DOHH2 (cell line): ENCODE measurements around the gene SMOC1.

ENCODE experiments used
- H3F3A ChIP-seq: fragments of 200-600 bp; sonication (generic), shearing (Covaris generic); 2 replicates; pipeline ENCODE4 v1.6.0; 2016; ENCODE audit warnings: antibody characterized with exemption, mild to moderate bottlenecking; ENCODE audit not compliant: control insufficient read depth, insufficient read depth
- H3K27ac ChIP-seq: fragments of 200-600 bp; sonication (generic); 2 replicates; pipeline ENCODE4 v1.5.1; 2014; ENCODE audit warnings: low read depth, mild to moderate bottlenecking, low read length, moderate library complexity
- H3K27me3 ChIP-seq: fragments of 200-600 bp; sonication (generic); 2 replicates; pipeline ENCODE4 v1.6.1; 2014; ENCODE audit warnings: mild to moderate bottlenecking, low read length, mixed read lengths; ENCODE audit not compliant: control insufficient read depth
- H3K36me3 ChIP-seq: fragments of 200-600 bp; sonication (generic); 2 replicates; pipeline ENCODE4 v1.6.1; 2014; ENCODE audit warnings: mild to moderate bottlenecking, low read length, moderate library complexity, mixed read lengths; ENCODE audit not compliant: control insufficient read depth
- H3K4me1 ChIP-seq: fragments of 200-600 bp; sonication (generic); 2 replicates; pipeline ENCODE4 v1.6.1; 2014; ENCODE audit warnings: mild to moderate bottlenecking, low read length, mixed read lengths; ENCODE audit not compliant: control insufficient read depth
- H3K4me2 ChIP-seq: fragments of 200-600 bp; sonication (generic); 2 replicates; pipeline ENCODE4 v1.6.0; 2014; ENCODE audit warnings: mild to moderate bottlenecking, low read length, moderate library complexity
- H3K4me3 ChIP-seq: fragments of 200-600 bp; sonication (generic); 2 replicates; pipeline ENCODE4 v1.5.1; 2014; ENCODE audit warnings: mild to moderate bottlenecking, low read length, mixed read lengths
- H3K79me2 ChIP-seq: fragments of 200-600 bp; sonication (generic); 2 replicates; pipeline ENCODE4 v1.6.1; 2014; ENCODE audit warnings: mild to moderate bottlenecking, low read length, mixed read lengths; ENCODE audit not compliant: control insufficient read depth
- H3K9me2 ChIP-seq: fragments of 200-600 bp; sonication (generic); replicated peaks from 2 replicates; pipeline ENCODE4 v1.6.1; 2014; ENCODE audit warnings: mild to moderate bottlenecking, low read length, mixed read lengths; ENCODE audit not compliant: control insufficient read depth
- H3K9me3 ChIP-seq: fragments of 200-600 bp; sonication (generic); 2 replicates; pipeline ENCODE4 v1.6.1; 2014; ENCODE audit warnings: antibody characterized with exemption, low read length, mixed read lengths; ENCODE audit not compliant: control insufficient read depth, insufficient read depth
- H4K20me1 ChIP-seq: fragments of 200-600 bp; sonication (generic); 2 replicates; pipeline ENCODE4 v1.6.0; 2014; ENCODE audit warnings: low read depth, mild to moderate bottlenecking, antibody characterized with exemption, low read length, moderate library complexity; ENCODE audit not compliant: control insufficient read depth, insufficient read depth
- CTCF ChIP-seq: fragments of 200-600 bp; sonication (generic); IDR thresholded peaks from one replicate; pipeline ENCODE4 v1.5.1; 2014; ENCODE audit warnings: antibody characterized with exemption, mild to moderate bottlenecking, low read depth, low read length; ENCODE audit not compliant: poor library complexity, severe bottlenecking
- EZH2phosphoT487 ChIP-seq: fragments of 200-600 bp; sonication (generic); IDR thresholded peaks from 2 replicates; pipeline ENCODE4 v1.6.1; 2017; ENCODE audit warnings: borderline replicate concordance, mild to moderate bottlenecking, antibody characterized with exemption, low read length, moderate library complexity, mixed read lengths

SMOC1 gene

GRCh38 chr14:70050136-70050535 lies 170.9 kb downstream of the SMOC1 start:
- no peaks in the 10 kb centered on the region for H3K9me3 ChIP-seq
- no peak overlapping the region for H3K4me3 ChIP-seq
- H3K9me2 ChIP-seq = no peaks in the 10 kb centered on the region
- H3F3A ChIP-seq = no peaks in the 10 kb centered on the region
- H3K27me3 ChIP-seq = no peaks in the 10 kb centered on the region; the same call in 1 of the 2 replicates
- H3K27ac ChIP-seq = no peak overlapping the region
- no peaks in the 10 kb centered on the region for H3K79me2 ChIP-seq
- TF ChIP-seq CTCF = no peak
- no peak for TF ChIP-seq EZH2phosphoT487
- H3K4me2 ChIP-seq = no peak overlapping the region
- no peaks in the 10 kb centered on the region for H3K4me1 ChIP-seq
- no peaks in the 10 kb centered on the region for H4K20me1 ChIP-seq
- H3K36me3 ChIP-seq = no peaks in the 10 kb centered on the region

- Histone ChIP-seq H3K79me2 (no peaks in the 10 kb centered on the region), H4K20me1 (no peaks in the 10 kb centered on the region), H3K9me3 (no peaks in the 10 kb centered on the region), H3K27ac (no peak overlapping the region), H3K4me1 (no peaks in the 10 kb centered on the region), H3K9me2 (no peaks in the 10 kb centered on the region), H3F3A (no peaks in the 10 kb centered on the region), H3K4me3 (no peak overlapping the region), H3K27me3 (no peaks in the 10 kb centered on the region), H3K36me3 (no peaks in the 10 kb centered on the region), H3K4me2 (no peak overlapping the region)
- TF ChIP-seq EZH2phosphoT487 = no peak
Measured at GRCh38 chr14:70052990-70053389, 173.8 kb downstream of the SMOC1 start.

GRCh38 chr14:70057519-70058136 lies 178.4 kb downstream of the SMOC1 start:
- TF ChIP-seq CTCF (no peak), EZH2phosphoT487 (no peak)
- Histone ChIP-seq H3K27ac (no peak overlapping the region), H3K9me2 (no peaks in the 10 kb centered on the region), H3F3A (no peaks in the 10 kb centered on the region), H3K36me3 (no peaks in the 10 kb centered on the region), H3K4me3 (no peak overlapping the region), H3K4me2 (no peak overlapping the region), H3K79me2 (no peaks in the 10 kb centered on the region), H3K27me3 (peaks cover 3% of the 10 kb centered on the region; the same call in 1 of the 2 replicates), H4K20me1 (no peaks in the 10 kb centered on the region), H3K9me3 (no peaks in the 10 kb centered on the region), H3K4me1 (no peaks in the 10 kb centered on the region)

- H3K4me1 ChIP-seq = no peaks in the 10 kb centered on the region
- TF ChIP-seq CTCF (no peak), EZH2phosphoT487 (no peak)
- no peaks in the 10 kb centered on the region for H3K9me3 ChIP-seq
- H3K9me2 ChIP-seq = no peaks in the 10 kb centered on the region
- H3F3A ChIP-seq = no peaks in the 10 kb centered on the region
- no peak overlapping the region for H3K4me2 ChIP-seq
- H3K4me3 ChIP-seq = no peak overlapping the region
- H4K20me1 ChIP-seq = no peaks in the 10 kb centered on the region
- no peaks in the 10 kb centered on the region for H3K79me2 ChIP-seq
- no peaks in the 10 kb centered on the region for H3K36me3 ChIP-seq
- H3K27me3 ChIP-seq = peaks cover 3% of the 10 kb centered on the region; the same call in 1 of the 2 replicates
- H3K27ac ChIP-seq = no peak overlapping the region
Measured at GRCh38 chr14:70059545-70059944, 180.3 kb downstream of the SMOC1 start.
